GM12864 (cell line): ENCODE data around the gene WASHC3.

Experiments used
- DNase-seq: peaks from one replicate; pipeline ENCODE4 v3.0.0-alpha.2; 2011; ENCODE audit warnings: low read depth
- H3K4me3 ChIP-seq: 2 replicates; pipeline ENCODE4 v1.5.1; 2011; ENCODE audit warnings: mild to moderate bottlenecking, low read depth, low read length, control low read depth
- TF ChIP-seq, protein P1 (sequence below): IDR thresholded peaks from 2 replicates; pipeline ENCODE4 v1.5.1; 2011; ENCODE audit warnings: low read depth, mild to moderate bottlenecking, moderate library complexity, low read length, control low read depth, inconsistent platforms; ENCODE audit errors: missing control alignments

Gene WASHC3

DNA sequence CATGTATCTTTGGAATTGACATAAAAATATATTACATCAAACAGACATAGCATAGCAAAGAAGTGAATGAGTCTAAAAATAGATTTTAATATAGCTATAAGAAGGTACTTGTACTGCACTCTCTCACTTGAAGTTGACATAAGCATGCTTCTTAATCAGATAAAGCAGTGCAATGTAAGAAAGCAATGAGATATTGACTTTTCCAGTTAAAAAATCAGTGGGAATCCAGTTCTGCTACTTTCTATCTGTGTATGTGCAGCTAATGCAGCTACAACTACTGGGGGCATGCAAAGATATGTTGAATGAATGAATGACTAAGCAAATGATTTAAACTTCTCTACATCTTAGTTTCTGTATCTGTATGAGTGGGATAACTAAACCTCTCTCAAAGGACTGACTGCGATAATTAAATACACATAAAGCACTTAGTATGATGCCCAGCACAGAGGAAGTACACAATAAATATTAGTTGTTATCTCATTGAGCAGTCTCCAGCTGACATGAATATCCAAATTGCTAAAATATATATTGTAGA, 10.3 kb downstream of the WASHC3 start:
- DNase-seq, result no peak
- H3K4me3 ChIP-seq, result no peak overlapping the region
- TF ChIP-seq, protein P1, sequence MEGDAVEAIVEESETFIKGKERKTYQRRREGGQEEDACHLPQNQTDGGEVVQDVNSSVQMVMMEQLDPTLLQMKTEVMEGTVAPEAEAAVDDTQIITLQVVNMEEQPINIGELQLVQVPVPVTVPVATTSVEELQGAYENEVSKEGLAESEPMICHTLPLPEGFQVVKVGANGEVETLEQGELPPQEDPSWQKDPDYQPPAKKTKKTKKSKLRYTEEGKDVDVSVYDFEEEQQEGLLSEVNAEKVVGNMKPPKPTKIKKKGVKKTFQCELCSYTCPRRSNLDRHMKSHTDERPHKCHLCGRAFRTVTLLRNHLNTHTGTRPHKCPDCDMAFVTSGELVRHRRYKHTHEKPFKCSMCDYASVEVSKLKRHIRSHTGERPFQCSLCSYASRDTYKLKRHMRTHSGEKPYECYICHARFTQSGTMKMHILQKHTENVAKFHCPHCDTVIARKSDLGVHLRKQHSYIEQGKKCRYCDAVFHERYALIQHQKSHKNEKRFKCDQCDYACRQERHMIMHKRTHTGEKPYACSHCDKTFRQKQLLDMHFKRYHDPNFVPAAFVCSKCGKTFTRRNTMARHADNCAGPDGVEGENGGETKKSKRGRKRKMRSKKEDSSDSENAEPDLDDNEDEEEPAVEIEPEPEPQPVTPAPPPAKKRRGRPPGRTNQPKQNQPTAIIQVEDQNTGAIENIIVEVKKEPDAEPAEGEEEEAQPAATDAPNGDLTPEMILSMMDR, result no peak

- DNase-seq, result no peak
- TF ChIP-seq, protein P1, result no peak
- no peak overlapping the region for H3K4me3 ChIP-seq
Observed at GRCh38 chr12:102050660-102051430, 10.9 kb downstream of the WASHC3 start.

DNA sequence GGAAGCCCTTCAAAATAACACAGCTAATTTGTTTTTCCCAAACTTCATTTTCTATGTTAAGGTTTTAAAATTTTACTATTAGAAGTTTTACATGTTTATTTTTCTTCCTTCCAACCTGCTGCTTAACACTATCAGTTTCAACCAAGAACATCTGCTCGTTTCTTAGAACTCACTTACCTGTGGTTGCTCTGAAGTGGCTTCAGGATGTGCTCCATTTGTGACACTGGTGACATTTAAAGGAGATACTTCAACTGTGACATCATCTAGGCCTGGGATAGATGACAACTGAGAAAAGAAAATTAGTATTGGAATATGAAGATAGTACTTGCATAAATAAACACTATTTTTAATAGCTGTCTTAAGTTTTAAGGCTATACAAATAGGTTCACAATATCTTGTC, 17.9 kb downstream of the WASHC3 start:
- peak; percentile 54 for DNase-seq
- TF ChIP-seq, protein P1, result no peak

DNA sequence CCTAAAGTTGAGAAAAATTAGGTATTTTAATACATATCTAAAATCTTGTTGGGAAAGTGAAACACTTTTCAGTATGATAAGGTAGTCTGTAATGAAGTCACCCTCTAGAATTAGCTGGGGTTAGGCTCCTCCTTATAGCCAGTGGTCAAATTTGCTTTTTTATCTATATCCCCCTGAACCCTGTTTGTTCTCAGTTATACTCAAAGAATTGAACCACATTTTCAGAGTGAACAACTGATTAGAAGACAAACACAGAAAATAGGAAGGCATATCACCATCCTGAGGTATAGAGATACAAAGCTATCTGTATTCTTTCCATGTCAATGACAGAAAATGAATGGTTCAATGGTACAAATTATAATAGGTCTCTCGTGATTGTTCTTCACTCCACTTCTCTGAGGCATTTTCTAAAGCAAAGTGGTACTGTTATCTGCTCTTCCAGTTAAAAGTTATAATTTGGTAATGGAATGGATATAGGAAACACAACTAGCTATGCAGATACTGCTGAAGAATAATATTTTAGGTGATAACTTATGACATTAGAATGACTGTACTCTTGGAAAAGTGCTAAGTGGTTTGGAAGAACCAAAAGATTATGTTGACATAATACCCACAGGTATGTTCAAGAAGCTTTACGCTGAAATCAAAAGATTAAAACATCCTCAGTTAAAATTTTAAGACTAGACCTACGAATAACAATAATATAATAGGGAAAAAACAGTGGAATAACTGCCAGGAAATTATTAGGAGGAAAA, 27.6 kb downstream of the WASHC3 start:
- TF ChIP-seq, protein P1, result no peak

More for the DNA sequence above, 17.9 kb downstream of the WASHC3 start:
- H3K4me3 ChIP-seq, result no peak overlapping the region

DNA sequence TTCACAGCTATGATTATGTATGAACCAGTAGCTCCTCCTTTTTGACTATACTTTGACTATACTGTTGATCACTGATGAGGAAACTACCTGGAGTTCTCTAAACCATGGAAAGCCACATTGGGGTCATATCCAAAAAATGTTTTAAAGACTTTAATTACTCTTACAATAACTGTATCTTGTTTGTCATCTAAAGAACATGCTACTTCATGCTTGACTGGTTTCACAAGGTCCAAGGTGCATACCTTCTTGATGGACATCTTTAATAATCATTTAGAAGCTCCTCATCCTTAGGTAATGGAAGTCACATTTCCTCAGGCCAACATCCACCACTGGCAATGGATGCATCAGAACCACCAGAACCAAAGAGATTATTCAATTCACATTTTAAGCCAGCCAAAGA, 29.9 kb downstream of the WASHC3 start:
- TF ChIP-seq, protein P1, result no peak
- no peak overlapping the region for H3K4me3 ChIP-seq
- no peak for DNase-seq

More for the DNA sequence above, 27.6 kb downstream of the WASHC3 start:
- no peak overlapping the region for H3K4me3 ChIP-seq
- no peak for DNase-seq

- no peak overlapping the region for H3K4me3 ChIP-seq
- TF ChIP-seq, protein P1, result no peak
- no peak for DNase-seq
Observed at GRCh38 chr12:102029141-102029540, 32.6 kb downstream of the WASHC3 start.
